Ovary (tissue), 3 donors: ENCODE measurements around the gene SYNCRIP.

ENCODE experiments used
- CTCF ChIP-seq, 3 donors: fragments of 450-650 bp in 2 of 3; fragments of 200-600 bp in 1 of 3; IDR thresholded peaks; one replicate each; pipeline versions ENCODE4 v1.5.1 to v1.8.0; 2016 to 2022; ENCODE audit warnings: antibody characterized with exemption in 3 of 3, mild to moderate bottlenecking in 1 of 3
- EP300 ChIP-seq: sonication (generic); formaldehyde crosslinking; IDR thresholded peaks from one replicate; pipeline ENCODE4 v1.6.1; 2017; ENCODE audit warnings: antibody characterized with exemption
- donor health status: DM: no; HTN: no; CAD: no.

GRCh38 chr6:85574932-85575598, 67.6 kb downstream of the SYNCRIP start:
- no peak for TF ChIP-seq CTCF (IDR thresholded peaks at IDR 0.05)
- TF ChIP-seq EP300 = no peak
